A549 (cell line): ENCODE results near the gene BUD23.

Experiments used
- CBX8 ChIP-seq: fragments of 200-600 bp; sonication (generic); IDR thresholded peaks from 2 replicates; pipeline ENCODE4 v1.6.1; 2016
- CTCF ChIP-seq: fragments of >200 bp; sonication (Bioruptor Twin); formaldehyde crosslinking; IDR thresholded peaks from 3 replicates; pipeline ENCODE4 v1.5.1; 2016
- MAX ChIP-seq: IDR thresholded peaks from 2 replicates; pipeline ENCODE4 v1.6.1; 2012
- POLR2A ChIP-seq: IDR thresholded peaks from 2 replicates; pipeline ENCODE4 v1.6.1; 2012; ENCODE audit warnings: mild to moderate bottlenecking, low read length
- RAD21 ChIP-seq, 2 experiments: fragments of >200 bp in 1 of 2; sonication (Bioruptor Twin) in 1 of 2; formaldehyde crosslinking in 1 of 2; IDR thresholded peaks in 1 of 2; conservative IDR thresholded peaks in 1 of 2; 2 replicates in 1 of 2; 3 replicates in 1 of 2; pipeline ENCODE4 v1.6.1; 2012 to 2018; ENCODE audit warnings: inconsistent platforms in 1 of 2
- RCOR1 ChIP-seq: fragments of 150-350 bp; IDR thresholded peaks from 2 replicates; pipeline ENCODE4 v1.6.1; 2014; ENCODE audit warnings: antibody characterized with exemption, low read length, low read depth
- RFX5 ChIP-seq: fragments of 450-650 bp; IDR thresholded peaks from 2 replicates; pipeline ENCODE4 v1.7.1; 2014; ENCODE audit warnings: antibody characterized with exemption, mild to moderate bottlenecking, moderate library complexity
- USF2 ChIP-seq: fragments of 450-650 bp; IDR thresholded peaks from 2 replicates; pipeline ENCODE4 v1.6.1; 2014; ENCODE audit warnings: antibody characterized with exemption
- ZSCAN20 ChIP-seq: fragments of 250-450 bp; sonication (Bioruptor Pico); IDR thresholded peaks from 2 replicates; pipeline ENCODE4 v1.8.0; 2022; ENCODE audit warnings: mild to moderate bottlenecking, moderate library complexity

- TF ChIP-seq CTCF (no peak), RAD21 (conservative IDR thresholded peaks at IDR 0.05 in 1 of 2, IDR thresholded peaks at IDR 0.05 in 1 of 2) (no peak), MAX (no peak), ZSCAN20 (CRISPR knock-in tag) (no peak), RFX5 (no peak), CBX8 (no peak), USF2 (no peak), RCOR1 (no peak), POLR2A (no peak)
Observed at GRCh38 chr7:73644688-73645286, 38.6 kb upstream of the BUD23 start.
